PC-3 (cell line): ENCODE measurements around the gene UCHL1. TPM values are rescaled to one million over a fixed set of nuclear protein-coding genes. Genes with fewer than 3 reads are reported as not detected.
"Not testable (repeated sequence)": the region's sequence is repeated elsewhere in the genome, so short reads cannot be mapped to it uniquely, and the experiment has no call there.

Source experiments
- ATAC-seq: fragments of 200-7000 bp; cut with Tn5 transposase; 2 replicates; pipeline ENCODE4 v1.9.1; 2020; ENCODE audit warnings: mild to moderate bottlenecking, moderate library complexity
- BruUV-seq: library from RNA; stranded (reverse); fragments of 400-500 nt; replicated peaks from 2 replicates; lab custom pipeline; 2021; lab: Mats Ljungman, UMichigan
- CTCF ChIA-PET: fragments of 300-600 bp; sonication (Branson Sonifier 250); formaldehyde crosslinking; loops from one replicate; lab custom pipeline; 2022; ENCODE audit warnings: antibody characterized with exemption; lab: Charles Lee
- POLR2A ChIA-PET: fragments of 300-600 bp; sonication (Branson Sonifier 250); formaldehyde crosslinking; loops from one replicate; lab custom pipeline; 2022; ENCODE audit warnings: antibody characterized with exemption; ENCODE audit not compliant: unreplicated experiment; lab: Charles Lee
- DNase-seq: peaks from one replicate; pipeline ENCODE4 v3.0.0-alpha.2; 2015
- H2AFZ ChIP-seq: fragments of 300-600 bp; sonication (generic); 2 replicates; pipeline ENCODE4 v1.6.0; 2016; ENCODE audit warnings: antibody characterized with exemption, low read length
- H3F3A ChIP-seq: fragments of 300-600 bp; sonication (generic); one replicate; pipeline ENCODE4 v1.6.0; 2017; ENCODE audit warnings: antibody characterized with exemption, low read length, control low read depth, mild to moderate bottlenecking; ENCODE audit not compliant: unreplicated experiment
- H3K27ac ChIP-seq: fragments of 300-600 bp; sonication (generic); 2 replicates; pipeline ENCODE4 v1.5.1; 2016; ENCODE audit warnings: mild to moderate bottlenecking, low read length
- H3K27me3 ChIP-seq: fragments of 300-600 bp; sonication (generic); 2 replicates; pipeline ENCODE4 v1.6.1; 2016; ENCODE audit warnings: low read length, mixed read lengths
- H3K36me3 ChIP-seq: fragments of 300-600 bp; sonication (generic); 2 replicates; pipeline ENCODE4 v1.6.1; 2016; ENCODE audit warnings: low read depth, mixed run types, low read length, mixed read lengths
- H3K4me1 ChIP-seq: fragments of 300-600 bp; sonication (generic); 2 replicates; pipeline ENCODE4 v1.5.1; 2016; ENCODE audit warnings: low read length; ENCODE audit not compliant: insufficient read depth
- H3K4me2 ChIP-seq: fragments of 300-600 bp; sonication (generic); 2 replicates; pipeline ENCODE4 v1.6.0; 2016; ENCODE audit warnings: low read length
- H3K4me3 ChIP-seq: fragments of 300-600 bp; sonication (generic); 2 replicates; pipeline ENCODE4 v1.5.1; 2016; ENCODE audit warnings: mild to moderate bottlenecking, low read length, mixed read lengths
- H3K79me2 ChIP-seq: fragments of 300-600 bp; sonication (generic); 2 replicates; pipeline ENCODE4 v1.6.1; 2017; ENCODE audit warnings: low read length, mixed read lengths
- H3K9ac ChIP-seq: fragments of 300-600 bp; sonication (generic); 2 replicates; pipeline ENCODE4 v1.6.0; 2016; ENCODE audit warnings: mild to moderate bottlenecking, low read length
- H3K9me2 ChIP-seq: fragments of 300-600 bp; sonication (generic); replicated peaks from 2 replicates; pipeline ENCODE4 v1.6.1; 2016; ENCODE audit warnings: mixed run types, low read length, mixed read lengths
- H3K9me3 ChIP-seq: fragments of 300-600 bp; sonication (generic); 2 replicates; pipeline ENCODE4 v1.6.1; 2016; ENCODE audit warnings: low read length, mixed read lengths
- H4K20me1 ChIP-seq: fragments of 300-600 bp; sonication (generic); 2 replicates; pipeline ENCODE4 v1.6.1; 2016; ENCODE audit warnings: low read length, mixed read lengths
- EZH2 ChIP-seq: fragments of 300-600 bp; sonication (generic); IDR thresholded peaks from one replicate; pipeline ENCODE4 v1.6.1; 2017; ENCODE audit warnings: antibody characterized with exemption, mild to moderate bottlenecking, low read length; ENCODE audit not compliant: unreplicated experiment
- EZH2phosphoT487 ChIP-seq: fragments of 300-600 bp; sonication (generic); IDR thresholded peaks from 2 replicates; pipeline ENCODE4 v1.6.1; 2018; ENCODE audit warnings: mild to moderate bottlenecking, antibody characterized with exemption, low read length, borderline replicate concordance
- intact Hi-C: fragments of 100-400 bp; cut with micrococcal nuclease; formaldehyde crosslinking; loops from 2 replicates; pipeline ENCODE4 v1.9.0; 2023
- total RNA-seq: library from RNA; depleted of rRNA; stranded (reverse); fragments of >200 nt; gene quantifications from 2 replicates; pipeline ENCODE4 v1.2.3, GENCODE V29; 2014; rRNA removed
- TF ChIP-seq, protein P1 (sequence below): fragments of 300-600 bp; sonication (generic); conservative IDR thresholded peaks from 2 replicates; pipeline ENCODE4 v1.5.1; 2017; ENCODE audit warnings: antibody characterized with exemption, low read depth, mild to moderate bottlenecking, low read length

UCHL1 gene
- total RNA-seq, 1 experiment from 2014 or later: 1.8 TPM

- DNase-seq (no peak), ATAC-seq (no peak)
- no peaks in the 10 kb centered on the region for H3F3A ChIP-seq
- no peaks in the 10 kb centered on the region for H3K4me1 ChIP-seq
- no peaks in the 10 kb centered on the region for H3K27me3 ChIP-seq
- no peaks in the 10 kb centered on the region for H4K20me1 ChIP-seq
- BruUV-seq: no TSS peak
- H2AFZ ChIP-seq: no peak overlapping the region
- no peaks in the 10 kb centered on the region for H3K79me2 ChIP-seq
- no peak overlapping the region for H3K9ac ChIP-seq
- no peak overlapping the region for H3K4me2 ChIP-seq
- H3K27ac ChIP-seq: no peak overlapping the region
- no peak overlapping the region for H3K4me3 ChIP-seq
- CTCF ChIA-PET: no interaction called here
- H3K9me3 ChIP-seq: no peaks in the 10 kb centered on the region
- no peaks in the 10 kb centered on the region for H3K9me2 ChIP-seq
- TF ChIP-seq, protein P1, sequence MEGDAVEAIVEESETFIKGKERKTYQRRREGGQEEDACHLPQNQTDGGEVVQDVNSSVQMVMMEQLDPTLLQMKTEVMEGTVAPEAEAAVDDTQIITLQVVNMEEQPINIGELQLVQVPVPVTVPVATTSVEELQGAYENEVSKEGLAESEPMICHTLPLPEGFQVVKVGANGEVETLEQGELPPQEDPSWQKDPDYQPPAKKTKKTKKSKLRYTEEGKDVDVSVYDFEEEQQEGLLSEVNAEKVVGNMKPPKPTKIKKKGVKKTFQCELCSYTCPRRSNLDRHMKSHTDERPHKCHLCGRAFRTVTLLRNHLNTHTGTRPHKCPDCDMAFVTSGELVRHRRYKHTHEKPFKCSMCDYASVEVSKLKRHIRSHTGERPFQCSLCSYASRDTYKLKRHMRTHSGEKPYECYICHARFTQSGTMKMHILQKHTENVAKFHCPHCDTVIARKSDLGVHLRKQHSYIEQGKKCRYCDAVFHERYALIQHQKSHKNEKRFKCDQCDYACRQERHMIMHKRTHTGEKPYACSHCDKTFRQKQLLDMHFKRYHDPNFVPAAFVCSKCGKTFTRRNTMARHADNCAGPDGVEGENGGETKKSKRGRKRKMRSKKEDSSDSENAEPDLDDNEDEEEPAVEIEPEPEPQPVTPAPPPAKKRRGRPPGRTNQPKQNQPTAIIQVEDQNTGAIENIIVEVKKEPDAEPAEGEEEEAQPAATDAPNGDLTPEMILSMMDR: no peak
- no peak for TF ChIP-seq EZH2phosphoT487
- no peak for TF ChIP-seq EZH2
- intact Hi-C loops: no loop called here
- no peaks in the 10 kb centered on the region for H3K36me3 ChIP-seq
- POLR2A ChIA-PET: no interaction called here
Observed at GRCh38 chr4:41308398-41308797, 51.7 kb downstream of the UCHL1 start.

GRCh38 chr4:41315426-41315825, 58.7 kb downstream of the UCHL1 start:
- H3K79me2 ChIP-seq, H3K36me3 ChIP-seq, H3K4me3 ChIP-seq, H3F3A ChIP-seq, H3K27me3 ChIP-seq, DNase-seq, H2AFZ ChIP-seq, CTCF ChIA-PET, H3K9me3 ChIP-seq, H3K27ac ChIP-seq, H3K4me2 ChIP-seq, intact Hi-C loops, H4K20me1 ChIP-seq, BruUV-seq, H3K9me2 ChIP-seq, POLR2A ChIA-PET, ATAC-seq, H3K9ac ChIP-seq: not testable (repeated sequence)
- H3K4me1 ChIP-seq: peaks cover 26% of the 10 kb centered on the region

GRCh38 chr4:41315862-41316261, 59.1 kb downstream of the UCHL1 start:
- DNase-seq (no peak), ATAC-seq (no peak)
- no TSS peak for BruUV-seq
- CTCF ChIA-PET: no interaction called here
- POLR2A ChIA-PET: no interaction called here
- Histone ChIP-seq H3F3A (peaks cover 3% of the 10 kb centered on the region), H2AFZ (no peak overlapping the region), H3K4me1 (peaks cover 29% of the 10 kb centered on the region), H3K27me3 (no peaks in the 10 kb centered on the region), H3K36me3 (no peaks in the 10 kb centered on the region), H3K9ac (no peak overlapping the region), H3K9me3 (no peaks in the 10 kb centered on the region), H3K79me2 (no peaks in the 10 kb centered on the region), H3K27ac (no peak overlapping the region), H3K4me3 (no peak overlapping the region), H3K9me2 (no peaks in the 10 kb centered on the region), H3K4me2 (no peak overlapping the region), H4K20me1 (no peaks in the 10 kb centered on the region)
- intact Hi-C loops: no loop called here
- no peak for TF ChIP-seq EZH2

Other genes with a start within 250 kb of the UCHL1 start
- 24.7 and 26.7 TPM in 2 replicates for gene APBB2, start 42.4 kb upstream of the UCHL1 start, total RNA-seq